ENCODE data around the gene RDM1.

GRCh38 chr17:35872196-35872980 lies 58.2 kb downstream of the RDM1 start:
- TF ChIP-seq ZNF512 (CRISPR knock-in tag; IDR thresholded peaks at IDR 0.05; ENCODE audit: borderline replicate concordance) (no peak), ZNF232 (CRISPR knock-in tag; IDR thresholded peaks at IDR 0.05) (no peak), CTCF (IDR thresholded peaks at IDR 0.05) (no peak), MXD4 (CRISPR knock-in tag; IDR thresholded peaks at IDR 0.05; ENCODE audit: borderline replicate concordance) (no peak), MAX (CRISPR knock-in tag; IDR thresholded peaks at IDR 0.05) (no peak), SMAD3 (CRISPR knock-in tag; IDR thresholded peaks at IDR 0.05; ENCODE audit: borderline replicate concordance) (no peak), SP1 (CRISPR knock-in tag; conservative IDR thresholded peaks at IDR 0.05) (no peak), ZBTB21 (CRISPR knock-in tag; IDR thresholded peaks at IDR 0.05; ENCODE audit: borderline replicate concordance) (no peak), TCF7 (CRISPR knock-in tag; IDR thresholded peaks at IDR 0.05; ENCODE audit: low read depth) (no peak), ATF2 (CRISPR knock-in tag; IDR thresholded peaks at IDR 0.05; ENCODE audit: borderline replicate concordance, low read depth) (no peak)
